ENCODE data around the gene PTPRE.

The PTPRE gene

DNA sequence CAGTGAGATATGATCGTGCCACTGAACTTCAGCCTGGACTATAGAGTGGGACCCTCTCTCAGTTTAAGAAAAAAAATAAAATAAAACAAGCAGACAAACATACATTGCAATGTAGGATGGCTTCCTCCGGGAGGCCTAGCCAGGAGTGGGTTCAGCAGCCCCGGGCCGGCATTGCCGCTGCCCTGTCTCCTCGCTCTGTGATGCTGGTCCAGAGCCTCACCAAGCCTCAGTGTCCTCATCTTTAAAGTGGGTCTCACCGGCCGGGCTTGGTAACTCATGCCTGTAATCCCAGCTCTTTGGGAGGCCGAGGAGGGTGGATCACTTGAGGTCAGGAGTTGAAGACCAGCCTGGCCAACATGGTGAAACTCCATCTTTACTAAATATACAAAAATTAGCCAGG lies 71.6 kb downstream of the PTPRE start:
- Histone ChIP-seq H4K20me1 (ENCODE audit: insufficient read depth, low read length, poor library complexity, severe bottlenecking) (no peaks in the 10 kb centered on the region), H3F3A (ENCODE audit: low read depth) (no peaks in the 10 kb centered on the region), H3K9me3 (ENCODE audit: insufficient read depth, low read depth, low read length) (no peaks in the 10 kb centered on the region), H3K4me1 (ENCODE audit: insufficient read depth, low read length, poor library complexity, severe bottlenecking) (peaks cover 8% of the 10 kb centered on the region), H2AFZ (ENCODE audit: low read length) (no peak overlapping the region), H3K9ac (ENCODE audit: low read depth, low read length, poor library complexity, severe bottlenecking) (no peak overlapping the region), H3K9me2 (replicated peaks; ENCODE audit: low read depth, low read length) (no peaks in the 10 kb centered on the region), H3K4me2 (ENCODE audit: low read depth, low read length, poor library complexity, severe bottlenecking) (no peak overlapping the region), H3K4me3 (ENCODE audit: low read length, poor library complexity, severe bottlenecking) (no peak overlapping the region), H3K79me2 (ENCODE audit: insufficient read depth, low read length) (no peaks in the 10 kb centered on the region), H3K27me3 (ENCODE audit: insufficient read depth, low read length, poor library complexity, severe bottlenecking) (no peaks in the 10 kb centered on the region), H3K36me3 (ENCODE audit: insufficient read depth, low read length) (no peaks in the 10 kb centered on the region)
- TF ChIP-seq EZH2phosphoT487 (IDR thresholded peaks at IDR 0.05; ENCODE audit: borderline replicate concordance): no peak
- TF ChIP-seq, protein P1, sequence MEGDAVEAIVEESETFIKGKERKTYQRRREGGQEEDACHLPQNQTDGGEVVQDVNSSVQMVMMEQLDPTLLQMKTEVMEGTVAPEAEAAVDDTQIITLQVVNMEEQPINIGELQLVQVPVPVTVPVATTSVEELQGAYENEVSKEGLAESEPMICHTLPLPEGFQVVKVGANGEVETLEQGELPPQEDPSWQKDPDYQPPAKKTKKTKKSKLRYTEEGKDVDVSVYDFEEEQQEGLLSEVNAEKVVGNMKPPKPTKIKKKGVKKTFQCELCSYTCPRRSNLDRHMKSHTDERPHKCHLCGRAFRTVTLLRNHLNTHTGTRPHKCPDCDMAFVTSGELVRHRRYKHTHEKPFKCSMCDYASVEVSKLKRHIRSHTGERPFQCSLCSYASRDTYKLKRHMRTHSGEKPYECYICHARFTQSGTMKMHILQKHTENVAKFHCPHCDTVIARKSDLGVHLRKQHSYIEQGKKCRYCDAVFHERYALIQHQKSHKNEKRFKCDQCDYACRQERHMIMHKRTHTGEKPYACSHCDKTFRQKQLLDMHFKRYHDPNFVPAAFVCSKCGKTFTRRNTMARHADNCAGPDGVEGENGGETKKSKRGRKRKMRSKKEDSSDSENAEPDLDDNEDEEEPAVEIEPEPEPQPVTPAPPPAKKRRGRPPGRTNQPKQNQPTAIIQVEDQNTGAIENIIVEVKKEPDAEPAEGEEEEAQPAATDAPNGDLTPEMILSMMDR (conservative IDR thresholded peaks at IDR 0.05; ENCODE audit: low read length): no peak

DNA sequence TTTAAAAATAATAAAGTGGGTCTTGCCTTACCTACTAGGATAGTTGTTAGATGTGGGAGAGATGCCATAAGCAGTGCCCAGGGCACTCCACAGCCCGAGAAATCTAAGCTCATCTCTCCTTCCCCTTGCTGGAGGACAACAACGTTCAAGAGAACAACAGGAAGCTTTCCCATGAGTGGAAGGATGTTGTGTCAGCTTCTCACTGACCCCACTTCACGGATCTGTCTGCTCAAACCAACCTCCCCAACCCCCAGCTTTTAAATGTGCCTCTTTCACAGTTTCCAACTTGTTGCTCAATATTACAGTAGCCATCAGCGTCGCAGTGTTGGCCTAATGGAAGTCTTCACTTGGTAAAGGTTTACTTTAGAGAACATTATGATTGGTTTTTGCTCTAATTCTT lies 72.1 kb downstream of the PTPRE start:
- H3K9me2 ChIP-seq (replicated peaks; ENCODE audit: low read depth, low read length): no peaks in the 10 kb centered on the region
- no peaks in the 10 kb centered on the region for H4K20me1 ChIP-seq (ENCODE audit: insufficient read depth, low read length, poor library complexity, severe bottlenecking)
- H3K4me1 ChIP-seq (ENCODE audit: insufficient read depth, low read length, poor library complexity, severe bottlenecking): peaks cover 8% of the 10 kb centered on the region
- no peak overlapping the region for H3K4me3 ChIP-seq (ENCODE audit: low read length, poor library complexity, severe bottlenecking)
- no peak overlapping the region for H2AFZ ChIP-seq (ENCODE audit: low read length)
- TF ChIP-seq EZH2phosphoT487 (IDR thresholded peaks at IDR 0.05; ENCODE audit: borderline replicate concordance): no peak
- TF ChIP-seq, protein P1 (conservative IDR thresholded peaks at IDR 0.05; ENCODE audit: low read length): no peak
- H3K9me3 ChIP-seq (ENCODE audit: insufficient read depth, low read depth, low read length): no peaks in the 10 kb centered on the region
- no peak overlapping the region for H3K9ac ChIP-seq (ENCODE audit: low read depth, low read length, poor library complexity, severe bottlenecking)
- no peaks in the 10 kb centered on the region for H3F3A ChIP-seq (ENCODE audit: low read depth)
- no peak overlapping the region for H3K4me2 ChIP-seq (ENCODE audit: low read depth, low read length, poor library complexity, severe bottlenecking)
- no peaks in the 10 kb centered on the region for H3K36me3 ChIP-seq (ENCODE audit: insufficient read depth, low read length)
- no peaks in the 10 kb centered on the region for H3K79me2 ChIP-seq (ENCODE audit: insufficient read depth, low read length)
- H3K27me3 ChIP-seq (ENCODE audit: insufficient read depth, low read length, poor library complexity, severe bottlenecking): no peaks in the 10 kb centered on the region

DNA sequence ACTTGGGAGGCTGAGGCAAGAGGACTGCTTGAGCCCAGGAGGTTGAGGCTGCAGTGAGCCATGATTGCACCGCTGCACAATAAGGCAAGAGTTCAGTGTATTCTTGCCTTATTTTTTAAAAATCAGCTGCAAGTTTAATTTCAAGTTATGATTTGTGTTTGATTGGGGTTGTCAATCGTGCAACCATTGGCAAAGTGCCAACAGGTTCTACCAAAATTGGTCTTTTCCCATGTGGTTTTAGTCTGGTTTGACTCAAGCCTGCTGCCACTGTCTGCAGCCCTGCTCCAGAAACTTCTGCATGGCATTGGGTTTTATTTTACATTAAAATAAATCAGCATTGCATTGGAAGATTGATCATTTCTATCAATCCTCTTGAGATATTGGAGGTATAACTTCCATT lies 72.7 kb downstream of the PTPRE start:
- Histone ChIP-seq H3K27me3 (ENCODE audit: insufficient read depth, low read length, poor library complexity, severe bottlenecking) (no peaks in the 10 kb centered on the region), H3K36me3 (ENCODE audit: insufficient read depth, low read length) (no peaks in the 10 kb centered on the region), H3K9me2 (replicated peaks; ENCODE audit: low read depth, low read length) (no peaks in the 10 kb centered on the region), H3K4me3 (ENCODE audit: low read length, poor library complexity, severe bottlenecking) (no peak overlapping the region), H3K4me2 (ENCODE audit: low read depth, low read length, poor library complexity, severe bottlenecking) (no peak overlapping the region), H3K4me1 (ENCODE audit: insufficient read depth, low read length, poor library complexity, severe bottlenecking) (peaks cover 8% of the 10 kb centered on the region), H3K79me2 (ENCODE audit: insufficient read depth, low read length) (no peaks in the 10 kb centered on the region), H3K9me3 (ENCODE audit: insufficient read depth, low read depth, low read length) (no peaks in the 10 kb centered on the region), H2AFZ (ENCODE audit: low read length) (no peak overlapping the region), H3F3A (ENCODE audit: low read depth) (no peaks in the 10 kb centered on the region), H3K9ac (ENCODE audit: low read depth, low read length, poor library complexity, severe bottlenecking) (no peak overlapping the region), H4K20me1 (ENCODE audit: insufficient read depth, low read length, poor library complexity, severe bottlenecking) (no peaks in the 10 kb centered on the region)
- TF ChIP-seq EZH2phosphoT487 (IDR thresholded peaks at IDR 0.05; ENCODE audit: borderline replicate concordance): no peak
- TF ChIP-seq, protein P1 (conservative IDR thresholded peaks at IDR 0.05; ENCODE audit: low read length): no peak

All from Loucy (cell line).